HG02943 (cell line): ENCODE measurements around the gene TMEM42.
"Not testable (repeated sequence)": the region's sequence is repeated elsewhere in the genome, so short reads cannot be mapped to it uniquely, and the experiment has no call there.

Experiments
- ATAC-seq: cut with Tn5 transposase; IDR thresholded peaks from one replicate; pipeline ENCODE4 v1.9.1; 2021; ENCODE audit warnings: mild to moderate bottlenecking, low read depth, moderate library complexity; ENCODE audit not compliant: unreplicated experiment

Gene TMEM42

DNA sequence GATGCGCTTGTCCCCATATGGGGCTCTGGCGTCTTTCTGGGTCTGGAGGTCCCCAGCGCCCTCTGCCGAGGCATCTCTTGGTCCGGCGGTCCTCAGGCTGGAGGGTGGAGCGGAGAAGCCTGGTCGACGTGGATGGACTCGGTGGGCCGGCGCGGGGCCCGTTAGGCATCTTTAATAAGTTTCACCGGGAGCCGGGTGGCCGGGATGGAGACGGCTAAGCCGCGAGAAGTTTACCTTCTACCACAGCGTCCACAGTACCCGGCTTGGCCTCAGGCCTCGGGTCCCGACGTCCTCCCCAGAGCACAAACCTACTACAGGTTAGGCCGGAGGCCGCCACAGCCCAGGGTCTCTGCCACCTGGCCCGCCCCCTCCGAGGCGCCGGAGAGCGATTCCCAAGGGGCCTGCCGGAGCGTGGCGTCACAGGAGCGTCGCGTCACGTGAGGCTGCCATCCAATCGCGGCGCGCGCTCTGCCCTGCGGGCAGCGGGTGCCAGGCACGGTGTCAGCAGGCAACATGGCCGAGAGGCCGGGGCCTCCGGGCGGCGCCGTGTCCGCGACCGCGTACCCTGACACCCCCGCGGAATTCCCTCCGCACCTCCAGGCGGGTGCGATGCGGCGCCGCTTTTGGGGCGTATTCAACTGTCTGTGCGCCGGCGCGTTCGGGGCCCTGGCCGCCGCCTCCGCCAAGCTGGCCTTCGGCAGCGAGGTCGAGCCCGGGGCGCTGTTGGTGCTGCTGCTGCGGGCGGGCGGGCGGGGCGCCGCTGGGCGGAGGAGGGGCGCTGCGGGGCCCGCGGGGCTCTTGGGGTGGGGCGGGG is at the start of gene TMEM42:
Gene TMEM42 (plus strand): TSS at position 501 of the 814 bp plus-strand sequence. CDS start 13 bp downstream, at position 514.
- peak; percentile 94 for ATAC-seq

DNA sequence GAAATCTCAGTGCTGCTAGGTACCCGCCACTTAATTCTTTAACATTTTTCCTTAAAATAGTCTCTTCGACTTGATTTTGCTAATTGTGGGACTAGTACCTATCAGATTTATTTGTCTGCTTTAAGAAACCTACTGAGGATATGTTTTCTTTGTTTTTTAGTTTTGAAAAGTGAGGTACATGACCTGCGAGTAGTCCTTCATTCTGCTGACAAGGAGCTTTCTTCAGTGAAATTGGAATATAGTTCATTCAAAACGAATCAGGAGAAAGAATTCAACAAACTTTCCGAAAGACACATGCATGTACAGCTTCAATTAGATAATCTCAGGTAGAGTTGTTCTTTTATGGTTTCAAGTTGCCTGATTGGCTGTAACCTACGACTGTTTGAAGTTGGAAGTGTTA is 47.0 kb upstream of the TMEM42 start:
- no peak for ATAC-seq

DNA sequence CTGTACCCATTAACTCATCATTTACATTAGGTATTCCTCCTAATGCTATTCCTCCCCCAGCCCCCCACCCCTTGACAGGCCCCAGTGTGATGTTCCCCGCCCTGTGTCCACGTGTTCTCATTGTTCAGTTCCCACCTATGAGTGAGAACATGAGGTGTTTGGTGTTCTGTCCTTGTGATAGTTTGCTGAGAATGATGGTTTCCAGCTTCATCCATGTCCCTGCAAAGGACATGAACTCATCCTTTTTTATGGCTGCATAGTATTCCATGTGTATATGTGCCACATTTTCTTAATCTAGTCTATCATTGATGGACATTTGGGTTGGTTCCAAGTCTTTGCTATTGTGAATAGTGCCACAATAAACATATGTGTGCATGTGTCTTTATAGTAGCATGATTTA is 45.4 kb upstream of the TMEM42 start:
- ATAC-seq: not testable (repeated sequence)

DNA sequence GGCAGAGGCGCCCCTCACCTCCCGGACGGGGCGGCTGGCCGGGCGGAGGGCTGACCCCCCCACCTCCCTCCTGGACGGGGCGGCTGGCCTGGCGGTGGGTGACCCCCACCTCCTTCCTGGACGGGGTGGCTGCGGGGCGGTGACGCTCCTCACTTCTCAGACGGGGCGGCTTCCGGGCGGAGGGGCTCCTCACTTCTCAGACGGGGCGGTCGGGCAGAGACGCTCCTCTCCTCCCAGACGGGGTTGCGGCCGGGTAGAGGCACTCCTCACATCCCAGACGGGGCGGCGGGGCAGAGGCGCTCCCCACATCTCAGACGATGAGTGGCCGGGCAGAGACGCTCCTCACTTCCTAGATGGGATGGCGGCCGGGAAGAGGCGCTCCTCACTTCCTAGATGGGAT is 40.5 kb upstream of the TMEM42 start:
- not testable (repeated sequence) for ATAC-seq

DNA sequence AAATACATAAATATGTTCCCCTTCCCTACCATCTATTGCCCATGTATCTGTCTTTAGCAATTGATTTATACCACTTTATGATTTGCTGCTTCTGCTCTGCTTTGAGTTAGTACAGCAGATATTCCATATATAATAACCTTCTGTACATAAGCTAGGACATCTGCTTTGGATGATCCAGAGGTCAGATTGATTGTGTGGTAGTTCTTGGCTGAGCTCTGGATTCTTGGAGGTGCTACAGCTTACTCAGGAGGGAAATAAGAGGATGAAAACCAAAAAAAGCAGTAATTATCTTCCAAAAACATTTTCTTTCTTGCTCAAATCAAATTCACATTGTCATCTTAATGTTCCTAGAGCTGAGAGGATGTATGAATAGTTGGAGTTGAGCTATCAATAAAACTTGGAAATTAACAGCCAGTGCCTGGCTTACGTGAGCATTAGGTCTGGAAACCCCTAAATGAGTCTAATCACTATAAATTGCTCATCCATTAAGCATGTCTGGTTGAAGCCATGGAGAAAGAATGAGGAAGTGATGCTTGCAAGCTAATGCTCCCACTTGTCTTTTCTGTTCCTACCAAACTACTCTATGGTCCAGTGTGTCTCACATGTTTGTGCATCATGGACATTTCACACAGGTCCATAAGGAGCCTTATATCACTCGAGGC is 36.3 kb upstream of the TMEM42 start:
- no peak for ATAC-seq

DNA sequence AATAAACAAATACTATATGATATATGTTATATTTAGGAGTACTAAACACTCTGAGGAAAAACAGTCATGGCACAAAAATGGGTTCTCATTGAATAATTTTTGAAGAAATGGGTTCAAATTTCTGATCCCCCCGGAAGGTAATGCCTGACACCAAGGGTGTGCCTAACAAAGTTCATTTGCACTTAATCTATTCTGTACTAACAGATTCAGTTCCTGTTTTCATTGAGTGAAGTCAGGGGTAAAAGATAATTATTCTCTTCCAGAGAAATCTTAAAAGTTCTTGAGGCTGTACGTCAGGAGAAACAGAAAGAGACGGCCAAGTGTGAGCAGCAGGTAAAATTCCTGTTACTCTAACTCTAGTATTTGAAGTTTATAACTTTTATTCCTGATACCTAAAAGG is 34.5 kb upstream of the TMEM42 start:
- no peak for ATAC-seq

DNA sequence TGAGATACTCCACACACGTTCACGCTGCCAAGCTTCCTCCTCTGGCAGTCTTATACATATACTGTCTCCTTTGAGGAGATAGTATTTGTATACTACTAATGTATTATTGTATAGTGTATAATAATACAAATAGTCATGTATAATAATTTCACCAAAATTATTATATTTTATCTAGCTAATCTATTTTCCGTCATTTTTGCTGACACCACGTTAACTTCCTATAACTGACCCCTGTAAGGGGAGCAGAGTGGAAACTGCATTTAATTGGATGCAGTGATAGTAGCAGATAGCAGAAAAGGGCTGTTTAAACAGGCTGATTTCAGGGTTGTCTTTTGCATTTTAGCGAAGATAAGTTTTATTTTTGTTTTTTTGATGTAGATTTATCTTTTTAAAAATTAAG is 30.5 kb upstream of the TMEM42 start:
- ATAC-seq: no peak

DNA sequence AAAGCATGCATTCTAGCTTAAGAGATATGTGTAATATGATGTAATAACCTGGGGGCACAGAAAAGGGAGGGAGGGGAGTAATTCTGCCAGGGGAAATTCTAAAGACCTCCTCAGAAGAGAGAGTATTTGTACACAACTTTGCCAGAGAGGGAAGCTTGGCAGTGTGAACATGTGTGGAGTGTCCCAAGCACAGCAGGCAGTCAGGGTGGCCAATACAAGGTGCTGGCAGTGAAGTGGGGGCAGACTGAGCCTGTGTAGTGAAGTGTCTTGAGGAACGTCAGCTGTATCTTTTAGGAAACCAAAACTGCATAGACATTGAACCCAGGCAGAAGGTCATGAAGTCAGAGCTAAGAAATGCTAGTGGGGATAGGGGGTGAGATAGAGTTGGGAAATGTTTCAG is 29.7 kb upstream of the TMEM42 start:
- ATAC-seq: no peak

DNA sequence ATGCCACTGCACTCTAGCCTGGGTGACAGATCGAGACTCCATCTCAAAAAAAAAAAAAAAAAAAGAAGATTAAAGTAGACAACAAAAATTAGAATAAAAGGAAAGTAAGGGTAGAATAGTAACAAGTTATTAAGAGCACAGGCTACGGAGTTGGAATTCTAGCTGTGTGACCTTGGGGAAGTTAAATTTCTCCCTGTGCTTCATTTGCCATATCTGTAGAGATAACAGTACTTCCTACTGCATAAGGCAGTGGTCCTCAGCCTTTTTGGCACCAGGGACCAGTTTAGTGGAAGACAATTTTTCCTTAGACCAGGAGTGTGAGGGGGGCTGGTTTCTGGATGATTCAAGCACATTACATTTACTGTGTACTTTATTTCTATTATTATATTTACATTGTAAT is 28.7 kb upstream of the TMEM42 start:
- no peak for ATAC-seq

DNA sequence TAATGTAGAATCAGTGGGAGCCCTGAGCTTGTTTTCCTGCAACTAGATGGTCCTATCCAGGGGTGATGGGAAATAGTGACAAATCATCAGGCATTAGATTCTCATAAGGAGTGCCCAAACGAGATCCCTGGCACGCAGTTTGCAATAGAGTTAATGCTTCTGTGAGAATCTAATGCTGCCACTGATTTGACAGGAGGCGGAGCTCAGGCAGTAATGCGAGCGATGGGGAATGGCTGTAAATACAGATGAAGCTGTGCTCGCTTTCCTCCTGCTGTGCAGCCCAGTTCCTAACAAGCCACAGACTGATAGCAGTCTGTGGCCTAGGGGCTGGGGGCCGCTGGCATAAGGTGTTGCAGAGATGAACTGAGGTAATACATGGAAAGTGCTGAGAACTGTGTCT is 28.3 kb upstream of the TMEM42 start:
- ATAC-seq: no peak

DNA sequence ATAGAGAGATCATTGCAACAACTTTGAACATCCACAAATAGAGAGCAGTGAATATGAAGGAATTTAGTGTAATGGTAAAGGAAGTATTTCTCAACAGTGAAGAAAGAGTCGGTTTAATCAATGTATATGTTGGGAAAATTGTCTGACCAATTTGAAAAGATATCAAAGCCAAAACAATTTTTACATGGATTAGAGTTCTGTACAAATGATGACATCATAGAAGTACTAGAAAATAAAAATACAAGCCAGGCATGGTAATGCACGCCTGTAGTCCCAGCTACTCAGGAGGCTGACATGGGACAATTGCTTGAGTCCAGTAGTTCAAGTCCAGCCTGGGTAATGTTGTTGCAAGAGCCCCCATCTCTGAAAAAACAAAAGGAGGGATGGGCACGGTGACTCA is 26.0 kb upstream of the TMEM42 start:
- no peak for ATAC-seq

DNA sequence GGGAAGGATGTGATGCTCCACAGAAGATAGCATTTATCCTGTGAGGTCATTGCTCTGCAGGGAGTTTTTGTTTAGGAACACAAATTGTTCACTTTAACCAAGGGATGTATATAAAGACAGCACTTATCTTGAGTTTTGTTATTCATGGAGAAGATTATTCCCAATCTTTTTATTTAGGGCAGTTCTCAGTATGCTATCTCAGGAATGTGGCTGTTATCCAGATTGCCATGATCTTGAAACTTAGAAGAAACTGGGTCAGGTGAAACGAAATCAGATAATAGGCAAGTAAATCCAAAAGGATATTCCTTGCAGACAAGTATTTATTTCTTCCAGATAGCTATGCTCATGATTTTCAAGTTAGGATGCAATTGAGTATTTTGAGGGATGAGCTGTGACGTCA is 19.3 kb upstream of the TMEM42 start:
- no peak for ATAC-seq

DNA sequence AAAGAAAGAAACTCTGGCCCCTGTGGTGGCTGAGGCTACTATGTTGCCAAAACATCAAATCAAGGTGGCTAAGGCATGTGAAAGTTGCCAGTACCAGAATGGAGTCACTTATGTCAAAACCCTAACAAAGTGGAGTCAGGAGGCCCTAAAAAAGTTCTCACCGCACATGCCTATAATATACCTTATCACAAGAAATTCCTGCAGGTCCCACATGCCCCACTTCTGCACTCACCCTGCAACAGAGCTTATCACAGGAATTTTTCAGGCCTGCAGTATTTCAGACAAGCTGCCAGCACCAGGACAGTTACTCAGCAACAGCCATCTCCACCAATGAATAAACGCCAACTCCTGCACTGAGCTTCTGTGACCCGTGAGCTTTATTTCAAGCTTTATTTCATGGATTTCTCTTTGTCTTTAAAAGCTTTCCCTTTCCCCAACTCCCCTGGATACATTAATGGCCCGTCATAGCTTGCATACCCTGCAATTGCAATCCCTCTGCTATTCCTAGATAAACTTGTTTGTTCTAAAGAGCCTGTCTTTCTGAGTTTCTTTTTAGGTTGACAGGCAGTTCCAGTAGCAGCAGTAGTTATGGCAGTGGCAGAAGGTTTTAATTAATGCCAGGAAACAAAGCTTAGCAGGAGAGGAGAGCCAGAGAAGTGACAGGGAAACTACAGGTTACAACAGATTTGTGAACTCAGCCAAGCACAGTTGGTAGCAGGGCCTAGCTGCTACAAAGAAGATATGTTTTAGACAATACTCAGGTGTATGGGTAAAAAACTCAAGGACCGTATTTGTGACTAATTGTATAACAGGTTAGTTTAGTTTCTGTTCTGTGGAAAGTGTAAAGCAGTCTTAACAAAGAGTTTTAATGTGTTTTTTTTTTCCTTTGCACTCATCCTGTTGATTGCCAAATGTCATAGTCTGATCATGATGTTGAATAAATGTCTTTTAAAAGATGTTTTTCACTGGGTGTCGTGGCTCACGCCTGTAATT is 15.9 kb upstream of the TMEM42 start:
- no peak for ATAC-seq

DNA sequence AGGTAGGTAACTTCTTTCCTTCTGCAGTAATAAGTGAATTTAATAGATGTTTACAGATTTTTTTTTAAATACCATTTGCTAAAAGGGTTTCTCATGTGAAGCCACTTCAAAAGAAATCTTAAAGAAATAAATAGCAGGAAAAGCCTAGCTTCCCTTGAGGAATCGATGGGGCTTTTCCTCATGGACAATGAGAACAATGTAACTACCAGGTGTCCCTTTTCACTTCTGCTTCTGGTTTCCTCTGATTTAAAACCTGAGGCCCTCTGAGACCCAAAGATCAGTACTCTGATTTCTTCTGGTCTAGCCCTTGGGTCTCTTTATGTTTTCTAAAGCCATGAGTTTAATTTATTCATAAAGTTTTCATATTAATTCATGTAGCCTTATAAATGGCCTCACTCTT is 13.1 kb upstream of the TMEM42 start:
- ATAC-seq: no peak

DNA sequence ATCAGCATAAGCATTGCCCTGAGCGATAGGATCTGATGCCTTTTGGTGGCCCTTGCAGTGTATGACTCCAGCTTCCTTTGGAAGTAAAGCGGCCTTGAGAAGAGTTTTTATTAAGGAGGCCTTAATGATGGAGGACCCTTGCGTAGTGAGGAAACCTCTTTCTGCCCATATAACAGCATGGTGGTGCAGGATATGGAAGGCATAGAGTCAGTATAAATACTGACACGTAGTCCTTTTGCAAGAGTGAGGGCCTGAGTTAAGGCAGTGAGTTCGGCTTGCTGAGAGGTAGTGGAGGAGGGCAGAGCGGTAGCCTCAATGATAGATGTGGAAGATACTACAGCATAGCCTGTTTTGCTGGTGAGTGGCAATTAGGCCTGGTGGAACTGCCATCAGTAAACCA is 5.0 kb upstream of the TMEM42 start:
- ATAC-seq: not testable (repeated sequence)

DNA sequence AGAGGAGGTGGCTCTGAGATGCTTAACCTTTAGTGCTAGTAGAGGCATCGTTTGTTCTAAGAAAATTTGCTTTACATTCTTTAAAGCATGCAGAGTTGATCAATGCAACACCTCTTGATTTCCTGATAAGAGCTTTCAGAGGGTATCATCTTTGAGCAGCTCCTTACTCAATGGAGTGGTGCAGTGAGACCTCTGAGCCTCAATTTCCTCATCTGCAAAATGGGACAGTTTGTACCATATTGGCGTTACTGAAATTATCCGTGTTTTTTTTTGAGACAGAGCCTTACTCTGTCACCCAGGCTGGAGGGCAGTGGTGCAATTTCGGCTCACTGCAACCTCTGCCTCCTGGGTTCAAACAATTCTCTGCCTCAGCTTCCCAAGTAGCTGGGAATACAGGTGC is 1.6 kb upstream of the TMEM42 start:
- ATAC-seq: no peak

DNA sequence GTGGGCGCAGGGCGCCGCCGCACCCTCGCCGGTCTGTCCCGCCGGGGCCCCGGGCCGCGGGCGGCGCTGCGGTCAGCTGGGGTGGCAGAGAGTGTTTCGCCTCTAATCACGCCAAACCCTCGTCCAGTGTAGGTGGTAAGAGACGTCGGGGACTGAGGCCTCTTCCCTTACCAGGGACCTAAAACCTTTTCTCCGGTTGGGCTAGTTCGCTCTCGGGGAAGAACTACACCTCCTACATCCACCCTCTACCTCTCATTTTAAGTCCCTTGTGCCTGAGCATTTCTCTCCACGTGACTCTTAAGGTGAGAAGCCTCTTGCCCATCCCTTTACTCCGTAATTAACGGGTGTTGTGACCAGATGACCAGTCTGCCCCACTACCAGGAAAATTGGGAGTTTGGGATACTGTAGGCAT is 520 bp downstream of the TMEM42 start:
- peak; percentile 20 for ATAC-seq

DNA sequence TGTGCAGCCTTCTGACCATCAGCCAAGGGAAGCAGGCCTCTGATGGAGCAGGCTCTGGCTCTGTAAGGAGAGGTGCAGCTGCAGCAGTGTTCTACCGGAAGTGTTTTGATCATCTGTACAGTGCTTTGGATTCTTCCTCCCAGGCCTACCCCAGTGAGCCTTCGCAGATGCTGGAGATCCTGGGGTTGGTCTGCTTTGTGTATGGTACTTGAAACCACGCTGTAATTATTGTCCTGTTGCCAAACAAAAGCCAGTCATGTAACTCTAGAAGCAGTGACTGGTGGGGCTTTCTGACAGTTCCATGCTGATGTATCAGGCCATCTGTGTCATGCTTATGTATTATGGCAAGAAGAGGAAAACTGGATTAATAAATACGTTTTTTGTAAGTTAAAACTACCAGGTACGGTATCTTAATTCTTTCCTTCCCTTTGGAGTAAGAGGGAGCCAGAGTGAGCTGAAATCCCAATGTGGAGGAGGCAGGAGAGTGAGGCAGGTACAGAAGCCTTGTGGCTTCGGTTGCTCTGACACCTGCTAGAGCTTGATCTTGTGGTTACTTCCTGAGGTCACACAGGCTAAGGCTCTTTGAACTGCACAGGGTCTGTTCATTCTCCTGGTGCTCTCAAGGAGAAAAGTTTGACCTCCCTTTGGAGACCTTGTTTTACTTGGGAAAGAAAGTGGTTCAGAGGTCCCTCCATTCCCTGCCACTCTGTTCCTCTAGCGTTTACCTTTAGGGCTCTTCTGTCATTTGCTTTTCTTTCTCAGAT is 3.7 kb downstream of the TMEM42 start:
- ATAC-seq: no peak

DNA sequence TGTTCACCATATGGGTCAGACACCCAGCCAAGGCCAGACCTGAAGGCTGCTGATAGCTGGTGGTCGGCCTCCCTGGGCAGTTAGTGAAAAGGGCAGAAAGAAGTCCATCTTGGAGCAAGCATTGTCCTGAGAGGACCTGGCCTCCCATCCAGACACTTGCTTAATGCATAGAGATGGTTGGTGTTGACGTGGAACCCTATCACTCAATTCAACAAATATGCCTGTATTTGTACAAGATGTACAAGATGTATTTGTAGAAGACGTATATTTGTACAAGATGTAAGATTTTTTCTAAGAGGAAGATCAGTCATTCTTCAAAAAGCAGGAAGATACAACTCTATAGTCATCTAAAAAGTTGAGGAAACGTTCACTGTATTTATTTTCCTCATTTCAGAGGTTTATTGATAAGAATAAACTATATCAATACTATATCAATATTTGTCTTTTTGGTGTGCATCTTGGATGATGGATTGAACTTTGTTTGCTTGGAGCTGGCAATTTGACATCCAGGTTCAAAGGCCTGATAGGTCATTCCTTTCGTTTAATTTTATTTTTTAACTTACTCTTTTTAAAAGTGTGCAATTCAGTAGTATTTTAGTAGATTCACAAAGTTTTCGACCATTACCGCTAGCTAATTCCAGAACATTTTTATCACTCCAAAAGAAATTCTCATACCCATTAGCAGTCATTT is 5.9 kb downstream of the TMEM42 start:
- ATAC-seq: no peak
